Measurements from ENCODE around the gene ANKMY2. TPM values are rescaled to one million over a fixed set of nuclear protein-coding genes. Genes with fewer than 3 reads are reported as not detected.
A peak's percentile ranks its signal among the peaks of the same experiment; 100 is the strongest.

Gene ANKMY2
- total RNA-seq, 1 donor from 2014 or later, result 12.3 TPM

- no peak for ATAC-seq
- Histone ChIP-seq H3K4me3 (no peak overlapping the region), H3K27me3 (no peaks in the 10 kb centered on the region), H3K9me3 (no peaks in the 10 kb centered on the region), H3K36me3 (peaks cover 9% of the 10 kb centered on the region), H3K4me1 (peaks cover 13% of the 10 kb centered on the region), H3K27ac (no peak overlapping the region)
- no peak for TF ChIP-seq CTCF (IDR thresholded peaks at IDR 0.05)
- DNase-seq, result no peak
- intact Hi-C loops (cut with DNase I), result no loop called here
These were observed 25.3 kb upstream of the ANKMY2 start for GRCh38 chr7:16670731-16671344.

GRCh38 chr7:16670021-16670420, 24.5 kb upstream of the ANKMY2 start:
- H3K27ac ChIP-seq, result no peak overlapping the region
- H3K4me1 ChIP-seq, result peaks cover 13% of the 10 kb centered on the region
- ATAC-seq, result no peak
- H3K27me3 ChIP-seq, result no peaks in the 10 kb centered on the region
- peaks cover under 1% of the 10 kb centered on the region for H3K36me3 ChIP-seq
- no peak overlapping the region for H3K4me3 ChIP-seq
- no peaks in the 10 kb centered on the region for H3K9me3 ChIP-seq
- intact Hi-C loops (cut with DNase I), result no loop called here
- no peak for DNase-seq
- TF ChIP-seq CTCF (IDR thresholded peaks at IDR 0.05), result no peak

- peaks cover 13% of the 10 kb centered on the region for H3K4me1 ChIP-seq
- no peak overlapping the region for H3K4me3 ChIP-seq
- H3K9me3 ChIP-seq, result no peaks in the 10 kb centered on the region
- no peak for ATAC-seq
- no peaks in the 10 kb centered on the region for H3K27me3 ChIP-seq
- intact Hi-C loops (cut with DNase I), result no loop called here
- DNase-seq, result no peak
- H3K27ac ChIP-seq, result no peak overlapping the region
- no peak for TF ChIP-seq CTCF (IDR thresholded peaks at IDR 0.05)
- H3K36me3 ChIP-seq, result no peaks in the 10 kb centered on the region
These were observed 24.0 kb upstream of the ANKMY2 start for GRCh38 chr7:16669581-16669980.

GRCh38 chr7:16668978-16669377, 23.4 kb upstream of the ANKMY2 start:
- DNase-seq (no peak), ATAC-seq (no peak)
- no peaks in the 10 kb centered on the region for H3K36me3 ChIP-seq
- intact Hi-C loops (cut with DNase I), result no loop called here
- peaks cover 13% of the 10 kb centered on the region for H3K4me1 ChIP-seq
- no peak overlapping the region for H3K4me3 ChIP-seq
- TF ChIP-seq CTCF (IDR thresholded peaks at IDR 0.05), result no peak
- H3K9me3 ChIP-seq, result no peaks in the 10 kb centered on the region
- peak overlapping the region; percentile 7 for H3K27ac ChIP-seq
- H3K27me3 ChIP-seq, result no peaks in the 10 kb centered on the region

GRCh38 chr7:16668049-16668858, 22.7 kb upstream of the ANKMY2 start:
- Histone ChIP-seq H3K4me1 (peaks cover 13% of the 10 kb centered on the region), H3K27ac (peak overlapping the region; percentile 51), H3K36me3 (no peaks in the 10 kb centered on the region), H3K4me3 (no peak overlapping the region), H3K9me3 (no peaks in the 10 kb centered on the region), H3K27me3 (no peaks in the 10 kb centered on the region)
- intact Hi-C loops (cut with DNase I), result no loop called here
- no peak for TF ChIP-seq CTCF (IDR thresholded peaks at IDR 0.05)
- ATAC-seq, result peak; percentile 96
- DNase-seq, result peak; percentile 73
